Stimulated activated CD8-positive, alpha-beta memory T cell treated with anti-CD3 and anti-CD28 coated beads, Interleukin-2, amount 100 ng/mL, for 48 hours (primary cell): ENCODE measurements around the gene GPR137C.

Experiments used
- DNase-seq, 2 donors: peaks; one replicate each; pipeline ENCODE4 v3.0.0-alpha.2; 2020; ENCODE audit warnings: low read depth in 2 of 2

The GPR137C gene

GRCh38 chr14:52552063-52552988 is at the start of gene GPR137C, which contains the start of gene TXNDC16:
Gene GPR137C, plus strand, starts transcription at chr14:52552836. Its CDS starts 312 bp downstream, at chr14:52553148.
Gene TXNDC16, minus strand, starts transcription at chr14:52552505. Its CDS starts 8,948 bp downstream, at chr14:52543557.
- peak; percentile 99 for DNase-seq

GRCh38 chr14:52513249-52513648 is 39.4 kb upstream of the GPR137C start:
- DNase-seq: no peak

- DNase-seq: no peak
Measured at GRCh38 chr14:52514046-52514811, 38.4 kb upstream of the GPR137C start.

GRCh38 chr14:52522033-52522432 is 30.6 kb upstream of the GPR137C start:
- DNase-seq: no peak

- no peak for DNase-seq
Measured at GRCh38 chr14:52522581-52523345, 29.9 kb upstream of the GPR137C start.

- no peak for DNase-seq
Measured at GRCh38 chr14:52527052-52527451, 25.6 kb upstream of the GPR137C start.

- DNase-seq: no peak
Measured at GRCh38 chr14:52531481-52531880, 21.2 kb upstream of the GPR137C start.

- no peak for DNase-seq
Measured at GRCh38 chr14:52536269-52536668, 16.4 kb upstream of the GPR137C start.

GRCh38 chr14:52538623-52539022 is 14.0 kb upstream of the GPR137C start:
- DNase-seq: no peak

- DNase-seq: no peak
Measured at GRCh38 chr14:52545584-52546317, 6.9 kb upstream of the GPR137C start.

- DNase-seq: no peak
Measured at GRCh38 chr14:52546318-52546670, 6.3 kb upstream of the GPR137C start.

GRCh38 chr14:52547027-52547426 is 5.6 kb upstream of the GPR137C start:
- no peak for DNase-seq

GRCh38 chr14:52547526-52547925 is 5.1 kb upstream of the GPR137C start:
- DNase-seq: no peak

- DNase-seq: no peak
Measured at GRCh38 chr14:52550661-52551060, 2.0 kb upstream of the GPR137C start.

- DNase-seq: no peak
Measured at GRCh38 chr14:52551205-52551604, 1.4 kb upstream of the GPR137C start.

GRCh38 chr14:52551696-52552062 is 957 bp upstream of the GPR137C start:
- DNase-seq: no peak

GRCh38 chr14:52553002-52553670 is 500 bp downstream of the GPR137C start:
- DNase-seq: peak; percentile 18 to 23

GRCh38 chr14:52553671-52554575 is 1.3 kb downstream of the GPR137C start:
- peak; percentile 58 to 59 for DNase-seq

GRCh38 chr14:52558688-52559087 is 6.1 kb downstream of the GPR137C start:
- no peak for DNase-seq

GRCh38 chr14:52563120-52563519 is 10.5 kb downstream of the GPR137C start:
- no peak for DNase-seq
